SU-DHL-6 (cell line): ENCODE measurements around the gene SREBF2.
A peak's percentile ranks its signal among the peaks of the same experiment; 100 is the strongest.

Experiments used
- H2AFZ ChIP-seq: fragments of 200-600 bp; sonication (generic); 2 replicates; pipeline ENCODE4 v1.6.1; 2014; ENCODE audit warnings: low read depth, mild to moderate bottlenecking, moderate library complexity, mixed read lengths, antibody characterized with exemption, low read length; ENCODE audit not compliant: severe bottlenecking
- H3F3A ChIP-seq: fragments of 200-600 bp; shearing (Covaris generic); 2 replicates; pipeline ENCODE4 v1.6.0; 2016; ENCODE audit warnings: antibody characterized with exemption, mild to moderate bottlenecking; ENCODE audit not compliant: insufficient read depth
- H3K27ac ChIP-seq: fragments of 200-600 bp; sonication (generic); 2 replicates; pipeline ENCODE4 v1.5.1; 2016; ENCODE audit warnings: low read depth, mild to moderate bottlenecking, low read length, moderate library complexity, mixed read lengths
- H3K27me3 ChIP-seq: fragments of 200-600 bp; sonication (generic), shearing (Covaris generic); 2 replicates; pipeline ENCODE4 v1.6.0; 2014; ENCODE audit warnings: mild to moderate bottlenecking, low read length
- H3K36me3 ChIP-seq: fragments of 200-600 bp; sonication (generic); 2 replicates; pipeline ENCODE4 v1.6.1; 2014; ENCODE audit warnings: mild to moderate bottlenecking, low read length, mixed read lengths
- H3K4me2 ChIP-seq: fragments of 300-600, 200-600 bp; shearing (Covaris generic), sonication (generic); 2 replicates; pipeline ENCODE4 v1.6.0; 2014; ENCODE audit warnings: low read length, low read depth, mild to moderate bottlenecking; ENCODE audit not compliant: poor library complexity, severe bottlenecking
- H3K4me3 ChIP-seq: fragments of 200-600 bp; sonication (generic); 2 replicates; pipeline ENCODE4 v1.5.1; 2014; ENCODE audit warnings: antibody characterized with exemption, low read length, mild to moderate bottlenecking, mixed read lengths; ENCODE audit not compliant: insufficient read depth, poor library complexity, severe bottlenecking
- H3K79me2 ChIP-seq: fragments of 200-600 bp; sonication (generic); 2 replicates; pipeline ENCODE4 v1.6.1; 2014; ENCODE audit warnings: mild to moderate bottlenecking, low read length, moderate library complexity; ENCODE audit not compliant: insufficient read depth
- H3K9ac ChIP-seq: fragments of 200-600 bp; sonication (generic); 2 replicates; pipeline ENCODE4 v1.7.0; 2014; ENCODE audit warnings: mild to moderate bottlenecking, low read length
- H3K9me2 ChIP-seq: fragments of 200-600 bp; sonication (generic); replicated peaks from 2 replicates; pipeline ENCODE4 v1.6.1; 2014; ENCODE audit warnings: low read length; ENCODE audit not compliant: insufficient read depth
- H3K9me3 ChIP-seq: fragments of 200-600 bp; sonication (generic); 2 replicates; pipeline ENCODE4 v1.6.1; 2014; ENCODE audit warnings: low read length, mixed read lengths; ENCODE audit not compliant: insufficient read depth
- H4K20me1 ChIP-seq: fragments of 200-600 bp; sonication (generic); 2 replicates; pipeline ENCODE4 v1.6.1; 2014; ENCODE audit warnings: low read depth, mild to moderate bottlenecking, antibody characterized with exemption, low read length, moderate library complexity, mixed read lengths
- EZH2phosphoT487 ChIP-seq: fragments of 200-600 bp; sonication (generic), shearing (Covaris generic); conservative IDR thresholded peaks from 2 replicates; pipeline ENCODE4 v1.6.1; 2018; ENCODE audit warnings: mild to moderate bottlenecking, antibody characterized with exemption, low read length, moderate library complexity, mixed read lengths
- TF ChIP-seq, protein P1 (sequence below): fragments of 200-600 bp; sonication (generic); IDR thresholded peaks from one replicate; pipeline ENCODE4 v1.5.1; 2017; ENCODE audit warnings: antibody characterized with exemption, mild to moderate bottlenecking, low read length, moderate library complexity; ENCODE audit not compliant: insufficient read depth, poor library complexity, severe bottlenecking

Gene SREBF2

DNA sequence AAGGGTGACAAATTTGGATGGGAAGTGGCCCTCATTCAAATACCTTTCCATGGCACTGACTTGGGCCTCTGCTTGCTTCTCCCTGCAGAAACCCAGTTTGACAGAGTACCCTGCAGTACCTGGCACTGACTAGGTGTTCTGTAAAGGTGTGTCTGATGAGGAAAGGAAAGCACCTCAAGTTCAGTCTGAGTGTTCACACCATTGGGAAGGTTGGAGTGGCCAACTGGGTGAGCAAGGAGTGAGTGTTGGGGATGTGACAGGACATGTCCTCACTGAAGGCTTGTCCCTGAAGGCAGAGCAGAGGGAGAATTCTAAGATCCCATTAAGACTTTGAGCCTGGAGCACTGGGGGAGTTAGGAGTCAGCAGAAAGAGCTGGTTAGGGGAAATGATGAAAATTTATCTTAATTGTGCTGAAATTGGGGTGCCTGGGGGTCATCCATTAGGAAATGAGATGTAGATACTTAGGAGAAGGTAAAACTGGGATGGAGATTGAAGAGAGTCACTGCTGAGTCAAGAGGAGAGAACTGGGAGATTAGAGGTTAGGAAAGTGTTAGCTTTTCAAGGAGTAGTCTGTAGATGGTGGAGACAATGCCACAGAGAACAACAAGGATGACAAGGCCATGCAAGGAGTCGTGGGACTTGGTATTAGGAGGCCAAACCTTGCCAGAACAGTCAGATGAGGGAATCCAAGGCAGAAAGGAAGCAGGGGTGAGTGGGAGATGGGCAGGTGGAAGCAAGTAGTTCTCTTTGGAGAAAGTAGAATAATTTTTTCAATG lies 6.1 kb downstream of the SREBF2 start:
- TF ChIP-seq, protein P1, sequence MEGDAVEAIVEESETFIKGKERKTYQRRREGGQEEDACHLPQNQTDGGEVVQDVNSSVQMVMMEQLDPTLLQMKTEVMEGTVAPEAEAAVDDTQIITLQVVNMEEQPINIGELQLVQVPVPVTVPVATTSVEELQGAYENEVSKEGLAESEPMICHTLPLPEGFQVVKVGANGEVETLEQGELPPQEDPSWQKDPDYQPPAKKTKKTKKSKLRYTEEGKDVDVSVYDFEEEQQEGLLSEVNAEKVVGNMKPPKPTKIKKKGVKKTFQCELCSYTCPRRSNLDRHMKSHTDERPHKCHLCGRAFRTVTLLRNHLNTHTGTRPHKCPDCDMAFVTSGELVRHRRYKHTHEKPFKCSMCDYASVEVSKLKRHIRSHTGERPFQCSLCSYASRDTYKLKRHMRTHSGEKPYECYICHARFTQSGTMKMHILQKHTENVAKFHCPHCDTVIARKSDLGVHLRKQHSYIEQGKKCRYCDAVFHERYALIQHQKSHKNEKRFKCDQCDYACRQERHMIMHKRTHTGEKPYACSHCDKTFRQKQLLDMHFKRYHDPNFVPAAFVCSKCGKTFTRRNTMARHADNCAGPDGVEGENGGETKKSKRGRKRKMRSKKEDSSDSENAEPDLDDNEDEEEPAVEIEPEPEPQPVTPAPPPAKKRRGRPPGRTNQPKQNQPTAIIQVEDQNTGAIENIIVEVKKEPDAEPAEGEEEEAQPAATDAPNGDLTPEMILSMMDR = no peak
- TF ChIP-seq EZH2phosphoT487 = no peak
- Histone ChIP-seq H3K36me3 (peaks cover 33% of the 10 kb centered on the region), H4K20me1 (peaks cover 7% of the 10 kb centered on the region; the same call in 1 of the 2 replicates), H3K4me3 (no peak overlapping the region), H3K4me2 (no peak overlapping the region), H3K27me3 (no peaks in the 10 kb centered on the region), H3K27ac (peak overlapping the region; percentile 25), H2AFZ (no peak overlapping the region), H3K9ac (no peak overlapping the region), H3K9me3 (no peaks in the 10 kb centered on the region), H3K79me2 (peaks cover 98% of the 10 kb centered on the region), H3K9me2 (no peaks in the 10 kb centered on the region), H3F3A (peaks cover 7% of the 10 kb centered on the region; the same call in 1 of the 2 replicates)

DNA sequence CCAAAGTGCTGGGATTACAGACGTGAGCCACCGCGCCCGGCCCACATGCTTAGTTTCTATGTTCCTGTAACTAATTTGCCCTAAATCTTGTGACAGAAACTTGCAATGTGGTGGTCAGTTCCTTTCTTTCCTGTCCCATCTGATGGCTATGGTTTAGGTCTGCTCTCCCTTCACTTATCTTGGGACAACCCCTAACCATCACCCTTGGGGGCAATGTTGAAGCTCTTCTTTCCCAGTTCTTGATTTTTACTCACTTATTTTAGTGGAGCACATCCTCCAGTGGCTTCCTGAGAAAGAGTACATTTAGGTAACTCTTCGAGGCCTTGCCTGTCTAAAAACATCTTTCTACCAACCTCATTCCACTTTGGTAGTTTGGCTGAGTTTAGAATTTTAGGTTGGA lies 7.3 kb downstream of the SREBF2 start:
- Histone ChIP-seq H3K9me3 (no peaks in the 10 kb centered on the region), H3K9me2 (no peaks in the 10 kb centered on the region), H3K27me3 (no peaks in the 10 kb centered on the region), H3K27ac (0 out of 2 replicates have a peak overlapping the region, but pooled peaks have one; percentile 16), H3K36me3 (peaks cover 30% of the 10 kb centered on the region), H3F3A (peaks cover 7% of the 10 kb centered on the region; the same call in 1 of the 2 replicates), H2AFZ (no peak overlapping the region), H3K4me3 (no peak overlapping the region), H3K4me2 (peak overlapping the region; percentile 5), H3K79me2 (peaks cover 98% of the 10 kb centered on the region), H4K20me1 (peaks cover 7% of the 10 kb centered on the region), H3K9ac (no peak overlapping the region)
- TF ChIP-seq, protein P1 = no peak
- no peak for TF ChIP-seq EZH2phosphoT487

DNA sequence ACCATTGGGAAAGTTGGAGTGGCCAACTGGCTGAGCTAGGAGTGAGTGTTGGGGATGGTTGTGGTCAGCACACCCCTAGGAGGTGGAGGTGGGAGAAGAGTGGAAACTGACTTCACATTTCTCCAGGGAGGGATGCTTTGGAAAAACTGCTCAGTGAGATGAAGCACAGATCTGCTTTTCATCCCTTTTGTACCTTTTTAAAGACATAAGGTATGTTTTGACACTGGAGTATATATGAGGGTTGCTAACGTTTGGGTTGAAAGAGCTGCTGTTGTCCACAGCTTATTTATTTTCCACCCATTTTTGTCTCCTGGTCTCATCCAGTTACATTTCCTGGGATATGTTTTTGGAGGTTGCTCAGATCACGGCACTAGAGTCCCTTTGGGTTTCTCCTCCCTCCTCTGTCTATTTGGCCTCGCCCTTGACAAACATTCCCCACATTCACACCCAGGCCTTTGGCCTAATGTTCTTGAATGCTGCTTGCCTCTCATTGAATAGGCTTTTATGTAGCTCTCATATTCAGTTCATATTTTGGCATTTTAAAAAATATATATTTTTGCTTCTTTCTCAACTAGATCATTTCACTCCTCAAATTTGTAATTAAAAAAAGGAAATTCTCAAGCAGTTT lies 8.3 kb downstream of the SREBF2 start:
- peak overlapping the region; percentile 15; the same call in 1 of the 2 replicates for H3K27ac ChIP-seq

More for the DNA sequence above, 8.3 kb downstream of the SREBF2 start:
- Histone ChIP-seq H3K4me2 (peak overlapping the region; percentile 2), H3K4me3 (no peak overlapping the region), H3K9me3 (no peaks in the 10 kb centered on the region), H2AFZ (no peak overlapping the region), H3K9ac (no peak overlapping the region), H3K79me2 (peaks cover 98% of the 10 kb centered on the region), H3K36me3 (peaks cover 24% of the 10 kb centered on the region), H3K9me2 (no peaks in the 10 kb centered on the region), H3F3A (peaks cover 7% of the 10 kb centered on the region; the same call in 1 of the 2 replicates), H4K20me1 (peaks cover 7% of the 10 kb centered on the region), H3K27me3 (no peaks in the 10 kb centered on the region)
- TF ChIP-seq, protein P1 = no peak
- no peak for TF ChIP-seq EZH2phosphoT487
